Pons (tissue), 1 donor: Measurements from ENCODE around the gene AKAP14.
"Not testable (repeated sequence)": the region's sequence is repeated elsewhere in the genome, so short reads cannot be mapped to it uniquely, and the experiment has no call there.

ENCODE experiments used
- DNase-seq: peaks from one replicate; pipeline ENCODE4 v3.0.0-alpha.2; 2016; ENCODE audit warnings: low spot score

The AKAP14 gene

GRCh38 chrX:119895843-119896326 is at the start of gene AKAP14:
Gene AKAP14, plus strand, starts transcription at chrX:119895893. Its CDS starts 7,331 bp downstream, at chrX:119903224.
- no peak for DNase-seq

GRCh38 chrX:119852382-119853353 is 43.0 kb upstream of the AKAP14 start, which contains the start of gene UPF3B:
Gene UPF3B, minus strand, starts transcription at chrX:119852963. Its CDS starts 35 bp downstream, at chrX:119852928.
- DNase-seq: peak; percentile 96

- no peak for DNase-seq
Observed at GRCh38 chrX:119853444-119853843, 42.2 kb upstream of the AKAP14 start.

DNA sequence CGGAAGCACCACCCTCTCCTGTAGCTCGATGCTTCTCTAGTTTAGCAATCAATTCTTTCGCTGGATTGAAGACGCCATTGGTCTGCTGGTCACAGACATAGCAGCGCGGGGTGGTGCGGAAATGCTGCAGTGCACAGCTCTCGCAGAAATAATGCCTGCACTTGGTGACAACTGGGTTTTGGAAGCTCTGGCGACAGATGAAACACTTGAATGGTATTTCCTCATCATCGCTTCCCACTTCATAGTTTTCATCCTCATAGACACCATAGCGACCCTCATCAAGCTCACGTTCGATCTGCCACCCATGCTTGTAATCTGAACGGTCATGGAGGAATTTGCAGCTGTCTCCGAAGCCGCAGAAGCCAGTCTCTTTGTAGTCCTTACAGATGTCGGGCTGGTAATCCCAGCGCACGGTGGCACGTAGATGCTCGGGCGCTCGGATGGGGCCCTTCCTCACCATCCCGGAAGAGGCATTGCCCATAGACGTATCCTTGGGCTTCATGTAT is 25.0 kb upstream of the AKAP14 start:
- peak; percentile 11 for DNase-seq

- no peak for DNase-seq
Observed at GRCh38 chrX:119871245-119871598, 24.5 kb upstream of the AKAP14 start.

- DNase-seq: peak; percentile 80
Observed at GRCh38 chrX:119871599-119872395, 23.9 kb upstream of the AKAP14 start, which contains the start of the genes NDUFA1 and RNF113A. Gene NDUFA1, plus strand, starts transcription at chrX:119871832. Its CDS starts 80 bp downstream, at chrX:119871912. Gene RNF113A, minus strand, starts transcription at chrX:119871733. Its CDS starts 120 bp downstream, at chrX:119871613.

- DNase-seq: no peak
Observed at GRCh38 chrX:119878740-119879139, 17.0 kb upstream of the AKAP14 start.

DNA sequence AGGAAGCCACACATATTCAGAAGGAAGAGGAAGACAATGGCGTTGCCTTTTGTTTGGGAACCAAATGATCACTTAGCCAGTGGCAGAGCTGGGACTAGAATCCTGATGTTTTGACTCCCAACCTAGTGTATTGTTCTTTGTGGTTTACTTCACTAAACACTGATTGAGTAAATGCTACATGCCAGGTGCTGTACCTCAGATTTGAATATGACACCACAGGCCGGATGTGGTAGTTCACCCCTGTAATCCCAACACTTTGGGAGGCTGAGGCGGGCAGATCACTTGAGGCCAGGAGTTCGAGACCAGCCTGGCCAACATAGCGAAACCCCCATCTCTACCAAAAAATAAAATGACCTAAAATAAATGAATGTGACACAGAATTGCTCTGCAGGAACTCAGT is 15.6 kb upstream of the AKAP14 start:
- DNase-seq: no peak

- peak; percentile 28 for DNase-seq
Observed at GRCh38 chrX:119880552-119881437, 14.9 kb upstream of the AKAP14 start.

GRCh38 chrX:119885554-119886428 is 9.9 kb upstream of the AKAP14 start:
- peak; percentile 45 for DNase-seq

GRCh38 chrX:119887721-119888425 is 7.8 kb upstream of the AKAP14 start:
- peak; percentile 20 for DNase-seq

- not testable (repeated sequence) for DNase-seq
Observed at GRCh38 chrX:119890626-119891025, 5.1 kb upstream of the AKAP14 start.

DNA sequence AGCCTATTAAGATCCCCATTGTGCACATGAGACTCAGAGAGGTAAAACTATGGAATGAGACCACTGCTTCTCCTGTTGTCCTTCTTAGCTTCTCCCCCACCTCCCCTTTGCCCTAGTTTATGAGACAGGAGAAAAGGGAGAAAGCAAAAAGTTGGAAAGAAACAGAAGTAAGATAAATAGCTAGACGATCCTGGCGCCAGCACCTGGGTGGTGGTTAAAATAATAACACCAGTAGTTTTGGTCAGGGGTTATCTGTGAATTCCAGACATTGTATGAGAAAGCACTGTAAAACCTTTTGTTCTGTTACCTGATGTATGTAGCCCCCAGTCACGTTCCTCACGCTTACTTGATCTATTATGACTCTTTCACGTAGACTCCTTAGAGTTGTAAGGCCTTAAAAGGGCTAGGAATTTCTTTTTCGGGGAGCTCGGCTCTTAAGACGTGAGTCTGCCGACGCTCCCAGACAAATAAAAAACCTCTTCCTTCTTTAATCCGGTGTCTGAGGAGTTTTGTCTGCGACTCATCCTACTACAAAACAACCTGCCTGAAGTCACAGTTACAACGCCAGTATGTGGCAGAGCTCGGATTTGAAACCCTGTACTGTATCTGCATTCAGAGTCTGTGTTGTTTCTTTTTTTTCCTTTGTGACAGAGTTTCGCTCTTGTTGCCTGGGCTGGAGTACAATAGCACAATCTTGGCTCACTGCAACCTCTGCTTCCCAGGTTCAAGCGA is 3.6 kb upstream of the AKAP14 start:
- not testable (repeated sequence) for DNase-seq

DNA sequence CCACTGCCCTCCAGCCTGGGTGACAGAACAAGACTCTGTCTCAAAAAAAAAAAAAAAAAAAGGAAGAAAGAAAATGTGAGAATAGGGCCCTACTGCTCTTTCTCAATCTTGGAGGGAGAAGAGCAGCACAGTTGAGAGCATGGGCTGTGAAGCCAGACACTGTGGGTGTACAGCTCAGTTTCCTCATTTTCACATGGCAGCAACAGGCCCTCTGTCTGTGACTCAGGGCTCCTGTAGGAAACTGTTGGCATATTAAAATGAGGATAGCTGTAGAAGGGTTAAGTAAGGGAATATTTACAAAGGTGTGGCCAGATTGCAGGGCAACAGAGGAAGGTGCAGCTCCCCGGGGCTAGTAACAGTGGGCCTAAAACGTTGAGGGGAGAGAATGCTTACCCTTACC is 3.4 kb downstream of the AKAP14 start:
- DNase-seq: peak; percentile 22

GRCh38 chrX:119900976-119901375 is 5.3 kb downstream of the AKAP14 start:
- DNase-seq: no peak

GRCh38 chrX:119916310-119916709 is 20.6 kb downstream of the AKAP14 start:
- DNase-seq: no peak

GRCh38 chrX:119917877-119918276 is 22.2 kb downstream of the AKAP14 start:
- DNase-seq: no peak

DNA sequence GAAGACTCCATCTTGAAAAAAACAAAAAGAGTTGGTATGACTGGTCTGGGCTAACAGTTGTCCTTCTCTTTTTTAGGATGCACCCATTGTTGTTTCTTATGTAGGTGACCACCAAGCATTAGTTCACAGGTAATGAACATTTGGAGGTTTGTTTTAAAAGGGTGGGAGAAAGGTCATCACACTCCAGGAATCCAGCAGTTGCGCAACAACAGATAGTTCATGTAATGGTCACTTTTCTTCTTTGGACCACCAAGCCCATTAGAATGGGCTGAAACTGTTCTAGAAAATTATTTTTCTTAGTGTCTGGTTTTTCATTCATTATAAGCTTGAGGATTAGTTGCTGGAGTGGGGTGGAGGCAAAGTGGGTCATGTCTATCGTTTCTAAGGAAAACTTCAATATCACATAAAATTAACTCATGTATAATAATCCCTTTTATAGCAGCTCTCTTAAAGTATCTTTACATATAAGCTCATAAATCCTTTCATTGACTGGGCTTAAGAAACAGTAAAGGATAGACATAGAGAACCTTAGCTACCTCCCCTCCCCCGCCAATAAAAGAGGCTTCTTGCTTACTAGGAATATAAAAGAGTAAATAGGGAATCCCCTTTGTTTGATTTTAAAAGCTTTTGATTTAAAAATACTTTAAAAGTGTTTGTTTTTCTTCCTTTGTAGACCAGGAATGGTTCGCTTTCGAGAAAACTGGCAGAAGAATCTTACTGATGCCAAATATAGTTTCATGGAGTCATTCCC is 24.3 kb downstream of the AKAP14 start:
- DNase-seq: no peak
